GM21423 (cell line): ENCODE data around the gene OLFML2B.
"Not testable (repeated sequence)": the region's sequence is repeated elsewhere in the genome, so short reads cannot be mapped to it uniquely, and the experiment has no call there.

Experiments used
- ATAC-seq: cut with Tn5 transposase; IDR thresholded peaks from one replicate; pipeline ENCODE4 v1.9.1; 2021; ENCODE audit warnings: mild to moderate bottlenecking, moderate library complexity; ENCODE audit not compliant: unreplicated experiment

Gene OLFML2B

DNA sequence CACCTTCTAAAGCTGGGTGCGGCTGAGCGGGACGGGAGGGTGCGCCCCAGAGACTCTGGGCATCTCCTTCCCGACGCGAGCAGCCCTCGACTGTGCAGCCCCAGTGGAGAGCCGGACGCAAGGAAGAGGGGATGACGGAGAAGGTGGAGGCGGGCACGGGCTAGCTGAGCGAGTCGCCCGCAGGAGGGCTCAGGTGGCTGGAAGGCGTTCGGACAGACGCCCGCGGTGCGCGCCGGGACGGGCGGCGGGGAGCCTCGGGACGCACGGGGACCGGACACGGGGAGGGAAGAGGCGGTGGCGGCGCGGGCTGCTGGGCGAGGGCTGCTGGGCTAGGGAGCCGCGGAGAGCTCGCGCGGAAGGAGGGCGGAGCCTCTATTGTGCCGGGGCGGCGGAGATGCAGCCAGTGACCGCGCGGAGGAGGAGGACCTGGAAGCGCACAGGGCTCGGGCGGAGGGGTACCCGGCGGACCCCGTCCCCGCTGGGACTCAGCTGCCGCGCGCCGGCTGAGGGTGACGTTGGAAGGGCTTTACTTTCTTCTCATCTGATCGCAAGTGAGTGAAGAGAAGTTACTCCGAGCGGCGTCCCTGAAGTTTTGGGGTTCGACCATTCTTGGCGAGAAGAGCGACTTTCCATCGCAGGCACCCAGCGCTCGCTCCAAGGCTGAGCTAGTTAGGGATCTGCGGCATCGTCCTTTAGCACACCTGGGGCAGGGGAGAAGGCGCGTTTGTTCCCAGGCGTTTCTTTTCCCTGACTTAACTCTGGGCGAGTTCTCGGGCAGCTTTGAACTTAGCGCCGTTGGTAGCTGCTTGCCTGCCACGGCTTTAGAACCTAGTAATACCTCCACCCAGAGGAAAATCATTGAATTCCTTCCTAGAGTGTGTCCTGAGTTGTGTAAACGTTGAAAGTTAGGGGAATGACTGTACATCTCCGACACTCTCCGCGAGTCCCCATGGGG, at the start of gene OLFML2B:
Gene OLFML2B (minus strand): TSS at position 323 of the 955 bp plus-strand sequence. CDS start 439 bp downstream, outside the sequence.
- peak; percentile 54 for ATAC-seq

DNA sequence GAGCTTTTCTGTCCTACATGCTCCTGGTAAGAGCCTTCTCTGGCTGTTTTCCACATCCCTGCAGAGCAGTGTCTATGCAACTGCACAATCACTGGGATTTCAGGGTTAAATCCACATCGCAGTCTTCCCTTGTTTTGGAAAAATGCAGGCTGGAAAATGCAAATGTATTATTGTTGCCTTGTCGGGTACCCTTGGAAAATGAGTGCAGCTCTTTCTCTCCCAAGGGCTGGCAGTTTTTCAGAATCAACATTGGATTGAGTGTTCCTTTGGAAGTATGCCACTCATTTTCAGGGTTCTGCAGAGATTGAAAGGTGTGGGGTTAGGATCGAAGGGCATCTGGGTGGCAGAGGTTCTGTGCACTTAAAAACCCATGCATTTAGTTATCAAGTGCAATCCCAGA, 49.1 kb upstream of the OLFML2B start:
- no peak for ATAC-seq

DNA sequence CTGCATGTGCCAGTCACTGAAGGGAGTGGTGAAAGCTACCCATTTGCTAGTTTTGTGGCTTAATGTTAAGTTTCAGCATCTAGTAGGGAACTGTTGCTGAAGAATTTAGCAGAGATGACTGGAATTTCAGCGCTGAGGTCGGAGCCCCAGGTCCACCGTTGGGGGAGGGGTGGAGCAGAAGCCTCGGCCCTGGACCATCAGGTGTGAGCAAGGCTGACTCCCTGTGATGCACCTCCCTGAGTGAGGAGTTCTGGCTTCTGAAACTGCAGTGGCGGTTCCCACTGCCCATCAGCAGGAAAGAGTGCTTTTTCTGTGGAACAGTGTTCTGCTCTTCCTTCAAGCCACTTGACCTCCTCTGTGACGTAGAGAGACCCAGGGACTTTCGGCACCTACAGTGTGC, 47.2 kb upstream of the OLFML2B start:
- ATAC-seq, result no peak

DNA sequence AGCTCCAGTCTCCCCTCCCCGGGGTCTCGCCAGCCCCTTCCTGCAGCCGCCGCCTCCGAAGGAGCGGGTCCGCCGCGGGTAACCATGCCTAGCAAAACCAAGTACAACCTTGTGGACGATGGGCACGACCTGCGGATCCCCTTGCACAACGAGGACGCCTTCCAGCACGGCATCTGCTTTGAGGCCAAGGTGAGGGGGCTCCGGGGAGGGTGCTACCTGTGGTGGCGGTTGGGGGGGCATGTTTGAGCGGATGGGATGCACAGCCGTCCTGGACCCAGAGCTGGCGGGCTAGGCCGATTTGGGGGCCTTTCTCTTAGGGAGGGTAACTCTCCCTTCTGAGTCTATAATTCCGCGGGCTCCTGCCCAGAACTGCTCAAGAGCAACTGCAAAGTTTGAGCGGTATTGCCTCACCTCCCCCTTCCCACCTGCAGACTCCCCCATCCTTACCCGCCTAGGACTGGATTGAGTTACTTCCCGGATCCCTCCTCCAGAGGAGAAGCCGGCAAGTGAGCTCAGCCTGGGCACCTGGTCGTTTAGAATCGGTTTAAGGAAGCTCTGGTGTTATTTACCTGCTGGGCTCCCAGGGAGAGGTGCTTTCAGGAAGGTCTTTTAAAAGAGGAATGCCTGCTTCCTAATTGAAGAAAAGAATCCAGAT, 46.6 kb upstream of the OLFML2B start:
- no peak for ATAC-seq

DNA sequence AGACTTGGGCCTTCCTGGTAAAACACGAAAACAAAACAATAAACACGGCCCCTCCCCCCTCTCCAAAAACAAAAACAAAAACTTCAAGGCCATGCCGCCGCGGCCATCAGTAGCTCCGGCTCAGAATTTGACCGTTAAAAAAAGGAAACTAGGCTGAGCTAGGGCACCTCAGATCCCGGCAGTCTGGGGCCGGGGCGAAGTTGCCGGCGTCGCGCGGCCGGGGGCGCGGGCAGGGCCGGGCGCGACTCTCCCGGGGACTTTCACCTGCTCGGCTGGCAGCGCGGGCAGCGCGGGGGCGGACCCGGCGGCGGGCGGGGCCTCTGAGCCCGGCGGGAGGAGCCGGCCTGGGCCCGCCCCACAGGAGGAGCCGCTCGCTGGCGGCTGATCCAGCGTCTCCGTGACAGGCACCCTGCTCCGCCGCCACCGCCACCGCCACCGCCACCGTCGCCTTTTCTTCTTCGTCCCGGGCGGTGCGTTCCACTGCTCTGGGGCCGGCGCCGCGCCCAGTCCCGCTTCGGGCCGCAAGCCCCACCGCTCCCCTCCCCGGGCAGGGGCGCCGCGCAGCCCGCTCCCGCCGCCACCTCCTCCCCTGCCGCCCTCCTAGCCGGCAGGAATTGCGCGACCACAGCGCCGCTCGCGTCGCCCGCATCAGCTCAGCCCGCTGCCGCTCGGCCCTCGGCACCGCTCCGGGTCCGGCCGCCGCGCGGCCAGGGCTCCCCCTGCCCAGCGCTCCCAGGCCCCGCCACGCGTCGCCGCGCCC, 45.8 kb upstream of the OLFML2B start, which contains the start of gene NOS1AP:
Gene NOS1AP (plus strand): TSS at position 358 of the 760 bp plus-strand sequence. CDS start 487 bp downstream, outside the sequence.
- ATAC-seq, result peak; percentile 99

DNA sequence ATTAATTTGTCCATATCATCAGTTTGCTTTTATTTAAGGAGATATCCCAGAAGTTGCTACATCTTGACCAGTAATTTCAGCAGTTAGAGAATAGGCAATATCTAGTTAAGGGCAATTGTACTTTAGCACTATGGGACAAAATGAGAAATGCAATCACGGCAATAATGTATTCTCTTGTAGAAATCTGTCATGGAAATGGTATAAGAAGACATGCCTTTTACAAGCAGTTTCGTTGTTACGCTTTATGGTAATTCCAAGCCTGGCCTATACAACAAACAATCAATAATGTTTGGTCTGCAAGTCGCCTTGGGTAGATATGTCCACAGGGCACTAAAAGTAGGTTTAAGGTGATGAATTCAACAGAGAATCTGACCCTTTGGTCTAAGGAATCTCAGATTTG, 44.6 kb upstream of the OLFML2B start:
- ATAC-seq, result no peak

DNA sequence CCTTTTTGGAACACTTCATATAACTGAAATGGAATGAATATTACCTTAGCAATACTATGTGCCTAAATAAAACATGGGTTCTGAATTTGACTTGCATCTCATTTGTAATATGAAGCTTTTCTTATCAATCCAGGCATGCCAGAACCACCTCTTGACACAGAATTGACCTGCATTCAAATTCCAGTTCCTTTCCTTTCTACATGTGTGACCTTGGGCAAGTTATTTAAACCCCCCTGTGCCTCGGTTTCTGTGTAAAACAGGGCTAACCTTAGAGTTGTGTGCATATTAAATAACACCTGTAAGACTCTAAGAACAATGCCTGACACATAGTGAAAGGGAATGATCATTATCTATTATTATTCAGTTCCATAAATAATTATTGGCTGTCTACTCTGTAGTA, 43.8 kb upstream of the OLFML2B start:
- ATAC-seq, result no peak

DNA sequence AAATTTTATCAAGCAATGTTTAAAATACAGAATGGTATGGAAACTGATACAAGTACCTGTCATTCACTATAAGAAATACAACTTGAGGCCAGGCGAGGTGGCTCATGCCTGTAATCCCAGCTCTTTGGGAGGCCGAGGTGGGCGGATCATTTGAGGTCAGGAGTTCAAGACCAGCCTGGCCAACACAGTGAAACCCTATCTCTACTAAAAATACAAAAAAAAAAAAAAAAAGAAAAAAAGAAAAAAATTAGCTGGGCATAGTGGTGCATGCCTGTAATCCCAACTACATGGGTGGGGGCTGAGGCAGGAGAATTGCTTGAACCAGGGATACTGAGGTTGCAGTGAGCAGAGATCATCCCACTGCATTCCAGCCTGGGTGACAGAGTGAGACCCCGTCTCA, 43.2 kb upstream of the OLFML2B start:
- not testable (repeated sequence) for ATAC-seq

DNA sequence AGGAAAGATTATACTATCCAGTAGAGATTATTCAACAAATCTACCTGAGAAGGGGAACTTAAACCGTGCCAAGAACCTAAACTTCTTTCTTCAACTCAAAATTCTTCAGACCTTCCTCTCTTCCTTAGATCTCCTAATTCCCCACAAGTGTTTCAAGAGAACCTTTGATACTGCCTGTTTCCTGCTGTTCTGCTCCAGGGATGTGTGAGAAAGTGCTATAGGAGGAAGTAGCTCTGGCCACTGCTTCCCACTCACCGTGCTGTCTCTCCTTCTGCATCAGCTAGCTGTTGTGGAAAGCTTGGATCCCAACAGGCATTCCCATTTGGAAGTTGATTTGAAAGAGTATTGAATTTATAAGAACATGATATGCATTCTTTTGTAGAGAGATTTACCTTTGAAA, 41.3 kb upstream of the OLFML2B start:
- no peak for ATAC-seq

DNA sequence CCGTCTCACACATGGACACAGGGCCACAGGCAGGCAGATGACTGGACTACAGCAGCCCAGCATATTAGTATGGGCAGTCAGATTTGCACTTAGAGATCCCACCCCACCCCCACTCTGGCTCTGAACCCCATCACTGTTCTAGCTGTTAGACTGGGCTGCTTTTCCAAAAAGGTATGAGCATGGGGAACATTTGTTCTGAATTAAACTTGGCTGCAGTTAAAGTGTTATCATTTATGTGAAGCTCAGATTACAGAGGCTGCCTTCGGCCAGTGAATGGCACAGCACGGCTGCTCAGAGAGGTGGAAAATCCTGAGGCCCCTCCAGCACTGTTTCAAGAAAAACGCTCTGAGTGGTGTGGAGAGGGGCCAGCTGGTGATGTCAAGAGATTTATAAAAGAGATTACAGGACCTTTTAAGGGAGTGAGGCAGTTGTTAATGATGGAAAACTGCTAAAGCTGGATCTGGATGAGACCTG, 38.9 kb upstream of the OLFML2B start:
- ATAC-seq, result no peak

DNA sequence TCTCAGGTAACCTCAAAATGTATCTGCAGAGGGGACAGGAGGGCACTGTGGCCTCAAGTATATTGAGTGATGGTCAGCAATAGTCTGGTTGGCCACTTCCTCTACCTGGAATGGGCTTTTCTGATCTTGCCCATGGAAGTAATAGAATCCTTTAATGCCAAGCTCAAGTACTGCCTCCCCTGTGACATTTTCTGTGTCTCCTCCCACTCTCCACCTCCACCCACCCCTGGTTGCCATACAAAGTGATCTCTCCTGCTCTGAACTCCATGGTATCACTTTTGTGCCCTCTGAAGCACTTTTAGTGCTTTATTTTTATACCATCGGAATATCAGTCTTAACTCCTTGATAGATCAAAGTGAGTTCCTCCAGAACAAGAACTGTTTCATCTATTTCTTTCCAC, 36.6 kb upstream of the OLFML2B start:
- ATAC-seq, result no peak

DNA sequence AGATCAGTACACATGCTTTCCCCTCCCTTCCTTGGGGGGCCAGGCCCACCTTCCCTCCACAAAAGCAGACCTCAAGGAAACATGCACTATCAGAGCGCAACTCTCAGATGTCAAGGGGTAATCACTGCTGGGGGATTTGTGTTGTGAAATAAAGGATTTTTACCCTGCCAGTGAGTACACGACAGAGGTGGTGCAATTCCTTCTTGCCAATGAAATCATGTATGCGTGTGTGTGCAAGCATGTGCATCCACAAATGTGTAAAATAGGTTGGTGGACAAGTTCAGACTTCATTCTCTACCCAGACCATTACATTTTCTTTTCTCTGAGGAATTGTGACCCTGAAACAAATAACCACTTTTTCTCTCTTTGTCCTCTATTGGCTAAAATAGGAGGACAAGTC, 36.1 kb upstream of the OLFML2B start:
- no peak for ATAC-seq

DNA sequence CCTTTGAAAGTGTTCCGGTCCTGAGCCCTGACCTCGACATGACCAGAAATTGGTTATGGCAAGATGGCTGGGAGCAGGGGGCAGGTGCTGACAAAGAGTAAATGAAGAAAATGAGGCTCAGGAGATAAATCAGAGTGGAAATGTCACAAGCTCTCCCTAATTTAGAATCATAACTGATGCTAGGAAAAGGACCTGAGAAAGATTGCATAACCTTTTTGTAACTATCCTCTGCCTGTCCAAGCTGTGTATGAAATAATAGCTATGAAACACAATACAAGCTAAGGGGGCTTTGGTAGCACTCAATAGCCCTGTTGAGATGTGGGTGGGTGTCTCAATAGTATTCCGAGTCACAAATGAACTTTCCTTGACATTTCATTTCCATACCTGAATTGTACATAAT, 32.9 kb upstream of the OLFML2B start:
- ATAC-seq, result no peak

DNA sequence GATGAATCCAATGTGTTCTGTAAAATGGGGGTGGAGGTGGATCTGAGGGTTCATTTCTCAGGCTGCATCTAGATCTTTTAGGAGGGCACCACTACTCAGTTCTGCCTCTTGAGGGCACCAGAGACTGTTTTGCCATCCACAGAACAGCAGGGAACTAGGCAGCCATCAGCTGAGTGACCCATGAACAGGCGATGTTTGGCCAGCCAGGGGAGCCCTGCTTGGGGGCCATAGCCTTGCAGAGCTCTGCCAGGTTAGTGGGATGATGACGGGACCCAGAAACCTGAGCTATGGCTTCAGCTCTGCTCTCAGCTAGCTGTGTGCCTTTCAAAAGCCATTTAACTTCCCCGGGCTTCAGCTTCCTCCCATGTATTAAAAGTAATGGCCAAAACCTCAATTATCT, 32.4 kb upstream of the OLFML2B start:
- ATAC-seq, result peak; percentile 60

DNA sequence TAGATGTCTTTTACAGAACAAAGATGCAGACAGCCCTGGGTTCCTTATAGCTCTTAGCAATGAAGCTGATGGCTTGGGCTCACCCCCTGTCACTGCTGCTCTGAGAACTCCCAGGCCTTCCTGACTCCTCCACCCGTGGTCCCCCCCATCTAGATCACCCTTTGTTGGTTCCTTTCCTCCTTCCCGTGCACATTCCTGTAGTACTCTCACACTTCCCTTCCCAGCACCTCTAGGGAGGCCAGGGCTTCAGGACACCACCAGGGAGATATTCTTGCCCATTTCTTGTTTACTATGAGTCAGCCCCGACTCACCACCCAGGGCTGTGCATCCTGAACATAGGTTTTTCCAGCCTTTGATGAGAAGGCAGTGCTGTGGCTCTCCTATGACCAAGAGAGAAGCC, 31.4 kb upstream of the OLFML2B start:
- no peak for ATAC-seq

DNA sequence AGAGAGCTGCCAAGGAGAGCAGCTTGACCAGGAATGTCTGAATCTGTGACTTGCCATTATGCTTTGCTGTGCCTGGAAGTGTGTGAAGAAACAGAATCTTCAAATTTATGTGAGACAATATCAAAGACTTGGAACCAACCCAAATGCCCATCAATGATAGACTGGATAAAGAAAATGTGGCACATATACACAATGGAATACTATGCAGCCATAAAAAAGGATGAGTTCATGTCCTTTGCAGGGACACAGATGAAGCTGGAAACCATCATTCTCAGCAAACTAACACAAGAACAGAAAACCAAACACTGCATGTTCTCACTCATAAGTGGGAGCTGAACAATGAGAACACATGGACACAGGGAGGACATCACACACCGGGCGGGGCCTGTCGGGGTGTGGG, 30.3 kb upstream of the OLFML2B start:
- not testable (repeated sequence) for ATAC-seq

DNA sequence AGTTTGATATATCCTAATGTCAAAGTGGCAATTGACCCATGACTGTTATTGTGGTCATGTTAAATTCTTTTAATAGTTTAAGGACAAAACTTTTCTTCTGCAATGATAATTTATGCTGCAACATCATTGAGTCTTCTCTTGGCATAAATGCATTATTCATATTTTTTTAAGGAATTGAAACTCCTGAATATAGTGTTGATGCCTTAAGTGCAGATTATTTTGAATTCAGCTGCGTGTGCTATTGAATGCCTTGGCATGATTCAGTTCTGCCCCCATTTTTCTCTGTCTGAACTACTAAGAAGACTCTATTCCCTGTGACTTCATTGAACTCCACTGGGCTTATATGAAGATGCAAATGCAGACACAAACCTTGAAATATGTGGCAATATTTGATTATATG, 23.3 kb upstream of the OLFML2B start:
- ATAC-seq, result no peak

DNA sequence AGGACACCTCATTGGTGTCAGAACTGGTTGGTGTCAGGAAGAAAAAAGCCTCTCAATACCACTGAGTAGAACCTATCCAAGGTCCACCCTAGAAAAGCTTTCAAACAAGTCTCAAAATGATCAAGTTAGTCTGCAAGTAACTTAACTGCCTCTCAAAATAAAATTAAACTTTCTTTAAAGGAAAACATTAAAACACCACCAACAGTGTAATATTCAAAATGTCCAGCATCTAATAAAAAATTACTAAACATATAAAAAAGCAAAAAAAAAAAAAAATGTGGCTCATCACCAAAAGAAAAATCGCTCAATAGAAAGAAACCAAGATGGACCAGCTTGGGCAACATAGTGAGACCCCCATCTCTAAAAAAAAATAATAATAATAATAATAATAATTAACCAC, 18.7 kb upstream of the OLFML2B start:
- no peak for ATAC-seq

DNA sequence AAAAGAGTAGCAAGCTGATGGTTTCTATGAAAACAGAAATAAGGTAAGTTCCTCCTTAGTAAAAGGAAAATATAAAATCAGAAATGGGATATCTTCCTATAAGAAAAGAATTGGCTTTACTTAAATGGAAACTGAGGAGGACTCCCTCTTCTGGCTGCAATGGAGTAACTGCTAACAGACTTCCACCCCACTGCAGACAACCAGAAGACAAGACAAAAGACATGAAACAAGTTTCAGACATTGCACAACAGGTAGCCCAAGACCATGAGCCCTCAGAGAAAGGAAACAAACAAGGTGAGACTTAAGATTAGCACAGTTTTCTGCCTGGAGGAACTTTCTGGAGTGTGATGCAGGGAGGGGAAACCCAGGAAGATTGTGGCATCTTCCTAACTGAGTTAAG, 17.0 kb upstream of the OLFML2B start:
- ATAC-seq, result no peak

DNA sequence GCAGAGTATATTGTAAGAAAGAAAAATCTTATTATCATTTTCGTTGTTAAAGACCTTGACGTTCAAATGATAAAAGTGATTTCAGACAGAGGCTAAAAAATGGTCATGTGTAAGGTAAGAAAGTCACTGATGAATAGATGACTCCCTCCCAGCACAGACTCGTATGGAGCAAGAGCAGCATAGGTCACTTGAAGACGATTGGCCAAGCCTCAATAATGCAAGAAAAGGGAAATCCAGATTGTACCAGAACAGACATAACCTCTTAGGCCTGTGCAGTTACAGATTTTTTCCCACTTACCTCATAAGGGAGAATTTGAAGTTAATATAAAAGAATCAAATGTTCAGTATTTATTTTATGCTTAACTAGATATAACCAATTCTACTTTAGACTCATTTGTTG, 16.3 kb upstream of the OLFML2B start:
- ATAC-seq, result no peak

DNA sequence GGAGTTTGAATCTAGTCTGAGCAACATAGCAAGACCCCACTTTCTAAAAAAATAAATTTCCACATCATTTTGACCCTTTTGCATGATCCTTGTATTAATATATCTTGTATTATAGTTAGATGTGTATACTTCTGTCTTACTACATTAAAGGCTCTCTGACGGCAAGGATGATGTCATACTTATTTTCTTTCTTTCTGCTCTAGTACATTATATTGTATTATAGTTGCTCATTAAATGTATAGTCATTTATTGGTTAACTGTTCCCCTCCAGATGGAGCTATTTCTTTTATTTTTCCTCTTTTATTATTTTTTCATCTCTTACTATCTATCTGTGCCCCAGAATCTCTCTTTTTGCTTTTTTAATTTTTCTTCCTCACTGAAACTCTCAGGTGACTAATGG, 15.0 kb upstream of the OLFML2B start:
- no peak for ATAC-seq
